ENCODE results near the gene OR4C3.
"Not testable (repeated sequence)": the region's sequence is repeated elsewhere in the genome, so short reads cannot be mapped to it uniquely, and the experiment has no call there.

Gene OR4C3

GRCh38 chr11:48324620-48325019 lies at the start of gene OR4C3:
OR4C3 (plus strand) TSS chr11:48324920; CDS start chr11:48325022, 102 bp downstream.
- DNase-seq (ENCODE audit: low read depth): not testable (repeated sequence)

DNA sequence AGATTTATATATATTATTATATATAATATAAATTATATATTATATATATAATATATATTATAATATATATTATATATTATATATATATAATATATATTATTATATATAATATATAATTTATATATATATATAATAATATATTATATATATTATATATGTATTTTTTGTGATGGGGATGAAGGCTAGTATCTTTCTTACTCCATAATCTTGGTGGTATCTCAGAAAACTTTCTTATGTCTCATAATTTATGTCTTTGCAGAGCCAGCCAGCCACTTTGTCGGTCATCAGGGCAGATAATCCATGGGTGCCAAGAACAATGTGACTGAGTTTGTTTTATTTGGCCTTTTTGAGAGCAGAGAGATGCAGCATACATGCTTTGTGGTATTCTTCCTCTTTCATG lies 18.8 kb upstream of the OR4C3 start, which contains the start of gene OR4S1:
Gene OR4S1, plus strand, starts transcription at position 301 of the 400 bp plus-strand sequence. Its CDS starts 0 bp downstream, at position 301.
- DNase-seq (ENCODE audit: low read depth): no peak

DNA sequence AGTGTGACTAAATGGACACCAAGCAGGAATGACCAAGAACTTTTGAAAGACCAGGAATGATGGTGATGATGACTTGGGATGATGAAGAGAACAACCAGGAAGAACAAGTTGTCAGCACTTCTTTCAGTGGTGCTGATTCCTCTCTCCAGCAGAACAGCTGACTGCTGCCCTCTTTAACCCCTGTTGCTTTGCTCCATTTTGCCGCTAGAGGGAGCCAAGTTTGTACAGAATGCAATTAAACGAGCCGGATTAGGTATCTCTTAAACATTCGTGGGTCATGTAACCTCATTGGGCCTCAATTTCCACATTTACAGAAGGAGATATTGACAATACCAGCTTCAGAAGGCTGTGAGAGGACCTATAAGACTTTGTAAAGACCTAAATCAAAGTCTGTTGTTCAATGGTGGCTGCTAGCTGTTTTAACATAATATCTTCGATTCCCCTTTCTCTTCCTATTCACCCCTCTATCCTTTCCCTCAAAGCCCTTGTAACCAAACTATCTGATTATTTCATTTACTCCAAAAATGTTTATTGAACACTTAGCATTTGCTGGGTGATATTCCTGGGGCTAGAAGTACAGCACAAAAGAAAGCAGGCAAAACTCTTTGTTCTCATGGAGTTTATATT lies 16.8 kb upstream of the OR4C3 start:
- peak; percentile 40 for DNase-seq (ENCODE audit: low read depth)

- DNase-seq (ENCODE audit: low read depth): not testable (repeated sequence)
Observed at GRCh38 chr11:48313590-48313989, 11.1 kb upstream of the OR4C3 start.

DNA sequence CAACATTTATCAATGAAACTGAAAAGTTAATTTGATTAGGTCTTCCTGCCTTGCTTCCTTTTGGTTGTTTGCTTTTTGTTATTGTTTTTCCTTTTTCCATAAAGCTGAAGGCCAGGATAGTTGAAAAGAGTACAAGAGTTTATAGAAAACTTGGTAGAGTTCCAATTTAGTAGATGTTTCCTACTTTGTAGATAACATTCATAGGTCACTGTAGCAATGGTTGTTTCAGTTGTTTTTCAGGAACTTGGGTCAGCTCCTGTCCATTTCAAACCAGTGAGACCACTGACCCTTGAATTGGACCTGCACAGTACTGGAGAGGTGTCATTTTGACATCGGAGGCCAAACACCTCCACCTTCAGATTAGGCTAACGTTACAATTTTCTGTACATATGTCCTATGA lies 4.9 kb upstream of the OR4C3 start:
- DNase-seq (ENCODE audit: low read depth): not testable (repeated sequence)

DNA sequence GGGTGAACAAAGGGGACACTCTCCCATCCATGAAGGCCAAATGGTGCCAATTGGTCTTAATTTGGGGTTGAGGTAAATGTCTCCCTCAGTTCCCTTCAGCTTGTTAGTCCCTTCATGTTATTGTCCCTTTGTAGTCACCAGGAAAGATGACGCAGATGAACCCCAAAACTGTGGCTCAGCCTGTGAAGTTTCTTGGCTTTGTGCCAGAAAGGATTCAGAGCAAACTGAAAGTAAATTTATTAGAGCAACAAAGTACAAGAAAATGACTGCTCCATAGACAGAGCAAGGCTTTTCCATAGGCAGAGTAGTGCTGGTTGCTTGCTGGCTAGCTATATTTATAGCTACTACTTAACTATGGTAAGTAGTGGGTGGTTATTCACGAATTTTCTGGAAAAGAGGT lies 16.7 kb downstream of the OR4C3 start:
- DNase-seq (ENCODE audit: low read depth): no peak

DNA sequence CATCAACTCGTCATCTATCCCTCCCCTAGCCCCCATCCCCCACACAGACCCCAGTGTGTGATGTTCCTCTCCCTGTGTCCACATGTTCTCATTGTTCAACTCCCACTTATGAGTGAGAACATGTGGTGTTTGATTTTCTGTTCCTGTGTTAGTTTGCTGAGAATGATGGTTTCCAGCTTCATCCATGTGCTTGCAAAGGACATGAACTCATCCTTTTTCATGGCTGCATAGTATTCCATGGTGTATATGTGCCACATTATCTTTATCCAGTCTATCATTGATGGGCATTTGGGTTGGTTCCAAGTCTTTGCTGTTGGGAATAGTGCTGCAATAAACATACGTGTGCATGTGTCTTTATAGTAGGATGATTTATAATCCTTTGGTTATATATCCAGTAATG lies 17.8 kb downstream of the OR4C3 start:
- DNase-seq (ENCODE audit: low read depth): not testable (repeated sequence)

GRCh38 chr11:48346286-48346685 lies 21.6 kb downstream of the OR4C3 start:
- not testable (repeated sequence) for DNase-seq (ENCODE audit: low read depth)

- DNase-seq (ENCODE audit: low read depth): no peak
Observed at GRCh38 chr11:48354013-48354412, 29.3 kb downstream of the OR4C3 start.

GRCh38 chr11:48354677-48355076 lies 30.0 kb downstream of the OR4C3 start:
- DNase-seq (ENCODE audit: low read depth): no peak

DNA sequence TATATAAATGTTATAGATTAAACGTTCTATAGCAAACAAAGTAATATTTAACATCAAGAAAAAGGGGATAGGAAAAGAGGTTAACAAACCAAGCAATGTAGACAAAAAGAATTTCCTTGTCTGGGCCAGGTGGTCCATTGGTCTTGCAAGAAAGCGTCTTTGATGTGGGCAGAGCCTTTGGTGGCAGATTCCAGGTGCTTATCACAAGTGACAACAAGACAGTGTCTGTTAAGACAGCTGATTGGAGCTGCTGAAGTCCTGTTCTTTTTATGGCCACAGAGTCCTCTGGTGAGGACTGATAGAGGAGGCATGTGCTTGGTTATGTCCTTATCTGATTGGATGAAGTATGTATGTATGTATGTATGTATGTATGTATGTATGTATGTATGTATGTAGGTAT lies 36.6 kb downstream of the OR4C3 start:
- DNase-seq (ENCODE audit: low read depth): not testable (repeated sequence)

DNA sequence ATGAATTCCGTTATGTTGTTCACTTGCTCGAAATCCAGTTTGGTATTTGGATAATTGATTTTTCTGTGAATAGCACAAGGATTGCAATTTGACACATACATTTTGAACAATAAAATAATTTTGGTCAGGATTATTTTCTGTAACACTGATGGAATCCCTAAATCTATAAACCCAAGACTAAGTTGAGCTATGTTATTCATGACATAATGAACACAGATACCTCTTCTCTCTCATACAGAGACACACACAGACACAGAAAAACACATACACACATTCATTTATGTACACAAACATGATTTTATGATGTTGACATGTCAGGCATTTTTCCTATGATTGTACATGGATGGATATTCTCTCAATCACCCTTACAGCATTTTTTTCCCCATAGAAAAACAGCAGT lies 41.6 kb downstream of the OR4C3 start, which contains the start of gene OR4C5:
Gene OR4C5, minus strand, starts transcription at position 101 of the 400 bp plus-strand sequence. Its CDS starts 0 bp downstream, at position 101.
- DNase-seq (ENCODE audit: low read depth): no peak
